ENCODE results near the gene LCN15. TPM values are rescaled to one million over a fixed set of nuclear protein-coding genes. Genes with fewer than 3 reads are reported as not detected.

Gene LCN15
- total RNA-seq, 2 donors from 2014 or later = 0.63 to 1.4 TPM

DNA sequence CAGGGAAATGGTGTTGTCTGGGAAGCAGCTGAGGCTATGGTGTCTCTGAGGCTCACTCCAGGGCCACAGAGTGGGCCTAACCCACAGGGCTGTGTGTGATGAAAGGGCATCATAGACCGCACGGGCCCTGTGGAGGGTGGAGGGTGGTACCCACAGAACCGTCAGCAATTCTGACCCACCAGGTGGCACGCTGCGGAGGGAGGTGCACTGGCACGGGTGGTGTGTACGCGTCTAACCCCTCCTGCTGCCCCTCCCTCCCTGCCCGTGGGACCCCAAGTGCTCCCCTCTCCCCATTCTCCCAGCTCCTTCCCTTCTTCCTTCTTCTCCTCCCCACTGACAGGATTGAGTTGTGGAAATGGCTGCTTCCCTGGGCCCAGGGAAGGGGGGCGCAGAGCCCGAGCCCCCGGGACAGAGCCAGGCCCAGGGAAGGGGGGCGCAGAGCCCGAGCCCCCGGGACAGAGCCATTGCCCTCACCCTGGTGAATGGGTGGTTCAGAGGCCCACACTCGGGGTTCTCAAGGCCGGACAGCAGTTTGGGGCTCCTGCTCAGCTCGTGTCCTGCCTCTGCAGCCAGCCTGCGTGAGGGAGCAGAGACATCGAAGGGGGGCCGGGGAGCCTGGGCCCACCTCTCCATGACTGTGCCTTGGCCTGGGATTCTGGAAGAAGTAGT, 28.4 kb downstream of the LCN15 start:
- Histone ChIP-seq H3K4me3 (no peak overlapping the region), H3K36me3 (no peaks in the 10 kb centered on the region), H3K4me1 (peaks cover 0 to 8% of the 10 kb centered on the region in 2 donors), H3K27me3 (no peaks in the 10 kb centered on the region), H3K27ac (no peak overlapping the region), H3K9me3 (no peaks in the 10 kb centered on the region)
- no peak for DNase-seq (ENCODE audit: low spot score)
- TF ChIP-seq, protein P1, sequence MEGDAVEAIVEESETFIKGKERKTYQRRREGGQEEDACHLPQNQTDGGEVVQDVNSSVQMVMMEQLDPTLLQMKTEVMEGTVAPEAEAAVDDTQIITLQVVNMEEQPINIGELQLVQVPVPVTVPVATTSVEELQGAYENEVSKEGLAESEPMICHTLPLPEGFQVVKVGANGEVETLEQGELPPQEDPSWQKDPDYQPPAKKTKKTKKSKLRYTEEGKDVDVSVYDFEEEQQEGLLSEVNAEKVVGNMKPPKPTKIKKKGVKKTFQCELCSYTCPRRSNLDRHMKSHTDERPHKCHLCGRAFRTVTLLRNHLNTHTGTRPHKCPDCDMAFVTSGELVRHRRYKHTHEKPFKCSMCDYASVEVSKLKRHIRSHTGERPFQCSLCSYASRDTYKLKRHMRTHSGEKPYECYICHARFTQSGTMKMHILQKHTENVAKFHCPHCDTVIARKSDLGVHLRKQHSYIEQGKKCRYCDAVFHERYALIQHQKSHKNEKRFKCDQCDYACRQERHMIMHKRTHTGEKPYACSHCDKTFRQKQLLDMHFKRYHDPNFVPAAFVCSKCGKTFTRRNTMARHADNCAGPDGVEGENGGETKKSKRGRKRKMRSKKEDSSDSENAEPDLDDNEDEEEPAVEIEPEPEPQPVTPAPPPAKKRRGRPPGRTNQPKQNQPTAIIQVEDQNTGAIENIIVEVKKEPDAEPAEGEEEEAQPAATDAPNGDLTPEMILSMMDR (IDR thresholded peaks at IDR 0.05) = no peak

DNA sequence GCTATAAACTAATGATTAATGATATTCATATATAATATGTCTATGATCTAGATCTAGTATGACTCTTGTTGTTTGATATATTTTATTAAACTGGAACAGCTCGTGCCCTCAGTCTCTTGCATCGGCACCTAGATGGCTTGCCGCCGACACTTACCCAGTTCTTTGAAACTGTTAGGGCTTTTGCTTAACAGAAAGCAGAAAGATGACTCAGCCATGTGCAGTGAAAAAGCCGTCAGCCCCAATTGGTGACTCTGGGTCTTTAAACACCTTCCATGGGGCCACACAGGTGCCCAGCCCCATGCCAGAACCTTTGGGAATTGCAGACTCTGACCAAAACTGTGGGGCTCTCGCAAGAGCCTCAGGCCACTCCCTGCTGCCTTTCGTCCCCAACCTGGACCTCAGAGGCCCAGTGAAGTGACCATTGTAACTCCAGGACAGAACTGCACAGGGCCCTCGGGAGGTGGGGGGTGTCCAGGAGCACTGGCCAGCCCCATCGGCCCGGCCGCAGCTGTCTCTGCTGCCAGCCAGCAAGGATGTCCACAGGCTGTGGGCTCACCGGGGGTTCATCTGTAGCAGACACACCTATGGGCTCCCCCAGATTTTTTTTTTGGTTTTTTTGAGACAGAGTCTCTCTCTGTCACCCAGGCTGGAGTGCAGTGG, 29.4 kb downstream of the LCN15 start:
- TF ChIP-seq, protein P1 (IDR thresholded peaks at IDR 0.05) = no peak
- Histone ChIP-seq H3K4me1 (peaks cover 0 to under 1% of the 10 kb centered on the region in 2 donors), H3K36me3 (no peaks in the 10 kb centered on the region), H3K27me3 (no peaks in the 10 kb centered on the region), H3K4me3 (no peak overlapping the region), H3K9me3 (no peaks in the 10 kb centered on the region), H3K27ac (no peak overlapping the region)
- no peak for DNase-seq (ENCODE audit: low spot score)

DNA sequence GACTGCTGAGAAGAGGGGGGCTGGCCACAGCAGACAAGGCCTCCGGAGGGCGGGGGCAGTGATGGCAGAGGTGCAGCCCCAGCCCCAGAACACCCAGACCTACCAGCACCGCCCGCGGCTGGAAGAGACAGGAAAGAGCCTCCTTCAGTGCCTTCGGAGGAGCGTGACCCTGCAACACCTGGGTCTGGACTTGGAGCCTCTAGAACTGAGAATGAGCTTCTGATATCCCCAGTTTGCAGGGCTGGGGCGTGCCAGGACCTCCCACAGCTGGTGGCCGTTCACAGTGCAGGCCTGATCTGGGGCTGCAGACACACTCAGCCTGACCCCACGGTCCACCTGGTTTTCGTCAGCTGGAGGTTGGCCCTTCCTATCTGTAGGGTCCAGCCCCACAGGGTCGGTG, 30.7 kb downstream of the LCN15 start:
- H3K27ac ChIP-seq = no peak overlapping the region
- peaks cover 0 to 14% of the 10 kb centered on the region in 2 donors for H3K4me1 ChIP-seq
- H3K36me3 ChIP-seq = no peaks in the 10 kb centered on the region
- DNase-seq (ENCODE audit: low spot score) = no peak
- no peaks in the 10 kb centered on the region for H3K27me3 ChIP-seq
- H3K4me3 ChIP-seq = no peak overlapping the region
- TF ChIP-seq, protein P1 (IDR thresholded peaks at IDR 0.05) = no peak
- no peaks in the 10 kb centered on the region for H3K9me3 ChIP-seq

DNA sequence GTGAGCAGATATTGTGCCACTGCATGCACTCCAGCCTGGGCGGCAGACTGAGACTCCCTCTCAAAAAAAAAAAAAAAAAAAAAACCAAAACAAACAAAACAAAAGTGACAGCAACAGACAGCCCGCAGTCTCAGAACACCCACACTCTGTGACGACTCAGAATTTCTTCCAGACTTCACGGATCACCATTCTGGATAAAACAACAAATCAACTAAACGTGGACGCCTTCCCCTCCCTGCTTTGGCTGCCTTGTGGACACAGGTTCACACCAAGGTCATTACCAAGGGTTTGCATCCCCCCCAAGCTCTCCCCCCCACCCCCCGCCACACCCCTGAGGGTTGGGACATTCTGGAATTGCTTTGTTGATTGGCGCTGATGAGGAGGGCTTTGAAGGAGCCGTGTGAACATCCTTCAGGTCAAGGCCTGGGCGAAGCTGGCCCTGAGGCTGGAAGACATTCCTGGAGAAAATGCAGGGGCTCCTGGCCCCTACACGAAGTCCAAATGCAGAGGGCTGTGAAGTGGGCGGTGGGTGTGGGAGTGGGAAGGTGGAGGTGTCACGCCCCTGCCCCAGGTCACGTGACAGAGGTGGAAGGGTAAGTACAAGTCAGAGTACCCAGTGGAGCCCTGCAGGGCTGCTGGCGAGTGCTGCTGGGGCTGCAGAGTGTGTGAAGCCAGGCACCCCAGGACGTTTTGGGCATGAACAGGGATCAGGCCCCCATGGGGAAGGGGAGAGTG, 31.7 kb downstream of the LCN15 start:
- H3K4me3 ChIP-seq = no peak overlapping the region
- no peak for DNase-seq (ENCODE audit: low spot score)
- TF ChIP-seq, protein P1 (IDR thresholded peaks at IDR 0.05) = no peak

DNA sequence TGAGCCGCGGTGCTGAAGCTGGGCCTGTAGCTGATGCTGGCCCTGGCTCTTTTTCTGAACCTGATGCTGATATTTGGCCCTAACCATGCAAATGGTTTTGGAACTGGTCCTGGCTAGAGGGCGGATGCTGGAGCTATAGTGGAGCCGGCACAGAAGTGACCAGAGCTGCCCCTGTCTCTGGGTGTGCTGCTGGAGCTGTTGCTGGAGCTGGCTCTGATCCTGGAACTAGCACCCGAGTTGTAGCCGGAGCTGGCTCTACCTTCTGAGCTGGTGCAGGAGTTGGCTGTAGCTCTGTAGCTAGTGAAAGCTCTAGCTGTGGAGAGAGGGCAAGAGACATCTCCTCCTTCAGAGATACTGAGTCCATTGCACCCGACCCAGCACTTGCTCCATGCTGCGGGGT, 34.4 kb downstream of the LCN15 start:
- no peaks in the 10 kb centered on the region for H3K27me3 ChIP-seq
- peaks cover 20% of the 10 kb centered on the region for H3K36me3 ChIP-seq
- DNase-seq (ENCODE audit: low spot score) = no peak
- TF ChIP-seq, protein P1 (IDR thresholded peaks at IDR 0.05) = no peak
- H3K27ac ChIP-seq = no peak overlapping the region
- no peak overlapping the region for H3K4me3 ChIP-seq
- H3K4me1 ChIP-seq = peaks cover 0 to 45% of the 10 kb centered on the region in 2 donors
- H3K9me3 ChIP-seq = no peaks in the 10 kb centered on the region

More for the DNA sequence above, 31.7 kb downstream of the LCN15 start:
- Histone ChIP-seq H3K4me1 (peaks cover 0 to 18% of the 10 kb centered on the region in 2 donors), H3K9me3 (no peaks in the 10 kb centered on the region), H3K36me3 (no peaks in the 10 kb centered on the region), H3K27me3 (no peaks in the 10 kb centered on the region), H3K27ac (no peak overlapping the region)

Measured in right atrium auricular region (tissue), 2 donors.